Neuronal stem cell (in vitro differentiated cells): ENCODE results near the gene MYH9.
A peak's percentile ranks its signal among the peaks of the same experiment; 100 is the strongest.
"Not testable (repeated sequence)": the region's sequence is repeated elsewhere in the genome, so short reads cannot be mapped to it uniquely, and the experiment has no call there.

Source experiments
- DNase-seq: peaks from one replicate; pipeline ENCODE4 v3.0.0-alpha.2; 2013; ENCODE audit warnings: low spot score
- H2AFZ ChIP-seq: one replicate; pipeline ENCODE4 v1.6.1; 2013; ENCODE audit warnings: mild to moderate bottlenecking, low read length, inconsistent platforms
- H2AK5ac ChIP-seq: 2 replicates; pipeline ENCODE4 v1.6.1; 2013; ENCODE audit warnings: low read depth, mild to moderate bottlenecking, inconsistent platforms, low read length, moderate library complexity, mixed read lengths
- H2BK120ac ChIP-seq: 2 replicates; pipeline ENCODE4 v1.6.1; 2013; ENCODE audit warnings: low read depth, mild to moderate bottlenecking, inconsistent platforms, low read length, moderate library complexity, mixed read lengths
- H2BK12ac ChIP-seq: one replicate; pipeline ENCODE4 v1.6.1; 2013; ENCODE audit warnings: low read length, inconsistent platforms
- H2BK15ac ChIP-seq: 2 replicates; pipeline ENCODE4 v1.6.1; 2013; ENCODE audit warnings: mild to moderate bottlenecking, low read length, inconsistent platforms, mixed read lengths
- H2BK5ac ChIP-seq: one replicate; pipeline ENCODE4 v1.6.1; 2013; ENCODE audit warnings: inconsistent platforms, mild to moderate bottlenecking, low read length, moderate library complexity
- H3K14ac ChIP-seq: one replicate; pipeline ENCODE4 v1.6.1; 2013; ENCODE audit warnings: low read length, inconsistent platforms
- H3K18ac ChIP-seq: 2 replicates; pipeline ENCODE4 v1.6.1; 2013; ENCODE audit warnings: low read length, inconsistent platforms
- H3K23ac ChIP-seq: 2 replicates; pipeline ENCODE4 v1.6.1; 2013; ENCODE audit warnings: low read depth, mild to moderate bottlenecking, mixed read lengths, low read length, inconsistent platforms; ENCODE audit not compliant: poor library complexity
- H3K27ac ChIP-seq: replicated peaks from 3 replicates; pipeline ENCODE4 v1.5.1; 2013; ENCODE audit warnings: low read length, inconsistent platforms
- H3K27me3 ChIP-seq, 3 experiments: 2 replicates each; pipeline ENCODE4 v1.6.1; 2013; ENCODE audit warnings: low read length in 3 of 3, mild to moderate bottlenecking in 2 of 3, inconsistent platforms in 1 of 3, low read depth in 1 of 3, mixed read lengths in 1 of 3, moderate library complexity in 1 of 3; ENCODE audit not compliant: control insufficient read depth in 3 of 3, insufficient read depth in 3 of 3
- H3K36me3 ChIP-seq, 2 donors: replicated peaks in 1 of 2; 2 replicates each; pipeline ENCODE4 v1.6.1; 2013; ENCODE audit warnings: low read length in 2 of 2; ENCODE audit not compliant: control insufficient read depth in 2 of 2, insufficient read depth in 2 of 2
- H3K4ac ChIP-seq: 2 replicates; pipeline ENCODE4 v1.6.1; 2013; ENCODE audit warnings: inconsistent platforms, mild to moderate bottlenecking, low read length, moderate library complexity
- H3K4me1 ChIP-seq, 2 donors: 1 replicate in 1 of 2; 2 replicates in 1 of 2; pipeline ENCODE4 v1.6.1; 2013; ENCODE audit warnings: low read length in 2 of 2, low read depth in 1 of 2; ENCODE audit not compliant: control insufficient read depth in 2 of 2, insufficient read depth in 1 of 2
- H3K4me2 ChIP-seq: one replicate; pipeline ENCODE4 v1.6.1; 2013; ENCODE audit warnings: mild to moderate bottlenecking, low read length, inconsistent platforms; ENCODE audit not compliant: insufficient read depth, poor library complexity, severe bottlenecking
- H3K4me3 ChIP-seq, 2 donors: 2 replicates each; pipeline ENCODE4 v1.5.1; 2013; ENCODE audit warnings: low read length in 2 of 2, mild to moderate bottlenecking in 2 of 2, inconsistent platforms in 1 of 2, moderate library complexity in 1 of 2
- H3K79me1 ChIP-seq: one replicate; pipeline ENCODE4 v1.6.1; 2013; ENCODE audit warnings: low read depth, mild to moderate bottlenecking, inconsistent platforms, low read length, moderate library complexity
- H3K9ac ChIP-seq: one replicate; pipeline ENCODE4 v1.6.1; 2013; ENCODE audit warnings: mild to moderate bottlenecking, low read depth, low read length, inconsistent platforms; ENCODE audit not compliant: poor library complexity
- H3K9me3 ChIP-seq, 2 donors: replicated peaks in 1 of 2; 2 replicates each; pipeline versions ENCODE3 to v1.6.1; 2013; ENCODE audit warnings: low read length in 2 of 2, mild to moderate bottlenecking in 2 of 2, inconsistent platforms in 1 of 2, low read depth in 1 of 2, mixed read lengths in 1 of 2, moderate library complexity in 1 of 2; ENCODE audit not compliant: control insufficient read depth in 2 of 2, insufficient read depth in 1 of 2
- H4K8ac ChIP-seq: one replicate; pipeline ENCODE4 v1.6.1; 2013; ENCODE audit warnings: low read depth, mild to moderate bottlenecking, inconsistent platforms, low read length, moderate library complexity
- H4K91ac ChIP-seq: one replicate; pipeline ENCODE4 v1.6.1; 2013; ENCODE audit warnings: low read length, low read depth, mild to moderate bottlenecking, inconsistent platforms; ENCODE audit not compliant: poor library complexity
- WGBS, 2 donors: extraction: QIAGEN DNeasy Blood & Tissue Kit; methylation state at CpG; one replicate each; pipeline ENCODE4 v1.1.7; 2013; ENCODE audit warnings: missing lambda C conversion rate in 2 of 2, mixed read lengths in 1 of 2; ENCODE audit not compliant: insufficient read length in 2 of 2, insufficient replicate concordance in 1 of 2; ENCODE audit errors: extremely low coverage in 2 of 2; 5-methylcytosine and 5-hydroxymethylcytosine counted together

Gene MYH9

GRCh38 chr22:36291831-36292740 is 95.7 kb downstream of the MYH9 start:
- Histone ChIP-seq H2AFZ (no peak overlapping the region), H3K27ac (no peak overlapping the region), H2BK120ac (no peak overlapping the region), H3K36me3 (peaks cover 74 to 86% of the 10 kb centered on the region in 2 donors), H3K4me2 (no peak overlapping the region), H3K23ac (no peak overlapping the region), H3K79me1 (peaks cover 1% of the 10 kb centered on the region), H2BK12ac (no peak overlapping the region), H4K8ac (no peak overlapping the region), H3K27me3 (no peaks in the 10 kb centered on the region), H2BK15ac (no peak overlapping the region), H3K4me1 (no peaks in the 10 kb centered on the region), H3K4ac (no peak overlapping the region), H2BK5ac (no peak overlapping the region), H3K9ac (no peak overlapping the region), H2AK5ac (no peak overlapping the region), H3K18ac (no peak overlapping the region), H3K4me3 (no peak overlapping the region), H3K14ac (no peak overlapping the region), H3K9me3 (peaks cover 0 to 24% of the 10 kb centered on the region in 2 donors), H4K91ac (no peak overlapping the region)
- no peak for DNase-seq
- WGBS, 2 donors, result no CpG with 5 or more reads among the region's 29 CpGs

GRCh38 chr22:36290391-36291075 is 97.2 kb downstream of the MYH9 start:
- H4K8ac ChIP-seq, H2BK12ac ChIP-seq, H2BK15ac ChIP-seq, H3K9ac ChIP-seq, H2BK5ac ChIP-seq, H2AFZ ChIP-seq, H3K23ac ChIP-seq, H4K91ac ChIP-seq, H3K27me3 ChIP-seq, H3K4ac ChIP-seq, H3K4me3 ChIP-seq, H3K18ac ChIP-seq, H3K4me2 ChIP-seq, H3K79me1 ChIP-seq, DNase-seq, H2BK120ac ChIP-seq, H2AK5ac ChIP-seq, H3K14ac ChIP-seq, H3K4me1 ChIP-seq, H3K27ac ChIP-seq: not testable (repeated sequence)
- peaks cover 0 to 24% of the 10 kb centered on the region in 2 donors for H3K9me3 ChIP-seq
- peaks cover 78 to 85% of the 10 kb centered on the region in 2 donors for H3K36me3 ChIP-seq
- no CpG with 5 or more reads among the region's 40 CpGs for WGBS, 2 donors

DNA sequence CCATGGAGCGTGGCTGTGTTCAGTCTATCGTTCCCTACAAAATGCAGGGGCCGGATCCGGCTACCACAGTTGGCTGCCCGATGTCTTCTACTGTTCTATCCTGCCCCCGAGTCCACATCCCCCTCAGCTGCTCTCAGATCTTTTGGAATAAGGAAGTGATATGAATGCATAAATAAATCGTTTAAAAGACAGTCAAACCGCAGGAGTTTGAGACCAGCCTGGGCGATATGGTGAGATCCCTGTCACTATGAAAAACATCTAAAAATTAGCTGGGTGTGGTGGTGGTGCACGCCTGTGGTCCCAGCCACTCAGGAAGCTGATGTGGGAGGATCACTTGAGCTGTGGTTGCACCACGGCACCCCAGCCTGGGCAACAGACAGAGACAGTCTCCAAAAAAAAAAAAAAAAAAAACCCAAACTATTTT is 97.8 kb downstream of the MYH9 start:
- not testable (repeated sequence) for H3K9ac ChIP-seq, H2AFZ ChIP-seq, H3K18ac ChIP-seq, H4K91ac ChIP-seq, H3K4me2 ChIP-seq, H3K23ac ChIP-seq, H3K4me1 ChIP-seq, H3K4ac ChIP-seq, H2BK120ac ChIP-seq, H3K4me3 ChIP-seq, H3K14ac ChIP-seq, H3K27ac ChIP-seq, H2BK15ac ChIP-seq, H2BK5ac ChIP-seq, H2AK5ac ChIP-seq, DNase-seq, H2BK12ac ChIP-seq, H3K27me3 ChIP-seq, H3K79me1 ChIP-seq
- Histone ChIP-seq H3K36me3 (peaks cover 77 to 85% of the 10 kb centered on the region in 2 donors), H3K9me3 (peaks cover 0 to 24% of the 10 kb centered on the region in 2 donors), H4K8ac (peak overlapping the region; percentile 43)
- no CpG with 5 or more reads among the region's 11 CpGs for WGBS, 2 donors

GRCh38 chr22:36289406-36289870 is 98.3 kb downstream of the MYH9 start:
- H3K9me3 ChIP-seq, result peaks cover 0 to 24% of the 10 kb centered on the region in 2 donors
- no peak overlapping the region for H3K14ac ChIP-seq
- no peak overlapping the region for H2AK5ac ChIP-seq
- H2BK120ac ChIP-seq, result no peak overlapping the region
- H3K27ac ChIP-seq, result no peak overlapping the region
- no peak overlapping the region for H3K18ac ChIP-seq
- peaks cover 0 to 3% of the 10 kb centered on the region in 2 donors for H3K4me1 ChIP-seq
- H2AFZ ChIP-seq, result no peak overlapping the region
- H3K27me3 ChIP-seq, result no peaks in the 10 kb centered on the region
- H3K79me1 ChIP-seq, result peaks cover 1% of the 10 kb centered on the region
- no peak overlapping the region for H3K4me2 ChIP-seq
- H2BK12ac ChIP-seq, result no peak overlapping the region
- no peak overlapping the region for H3K23ac ChIP-seq
- no peak overlapping the region for H3K4me3 ChIP-seq
- H3K36me3 ChIP-seq, result peaks cover 77 to 85% of the 10 kb centered on the region in 2 donors
- H4K91ac ChIP-seq, result no peak overlapping the region
- H3K4ac ChIP-seq, result no peak overlapping the region
- H2BK15ac ChIP-seq, result no peak overlapping the region
- H2BK5ac ChIP-seq, result no peak overlapping the region
- no CpG with 5 or more reads among the region's 7 CpGs for WGBS, 2 donors
- DNase-seq, result no peak
- H4K8ac ChIP-seq, result peak overlapping the region; percentile 43
- H3K9ac ChIP-seq, result no peak overlapping the region
